Right atrium auricular region (tissue), 2 donors: ENCODE results near the gene ETV5. TPM values are rescaled to one million over a fixed set of nuclear protein-coding genes. Genes with fewer than 3 reads are reported as not detected.

Experiments used
- DNase-seq: peaks from one replicate; pipeline ENCODE4 v3.0.0-alpha.2; 2019; ENCODE audit warnings: low spot score
- H3K27ac ChIP-seq, 2 donors: fragments of 200-600 bp; sonication (generic); 1 replicate in 1 of 2; 2 replicates in 1 of 2; pipeline ENCODE4 v1.5.1; 2016 to 2019
- H3K27me3 ChIP-seq, 2 donors: fragments of 200-600 bp; sonication (generic); one replicate each; pipeline versions ENCODE4 v1.5.1 to v1.6.0; 2017 to 2019
- H3K36me3 ChIP-seq: fragments of 200-600 bp; sonication (generic); one replicate; pipeline ENCODE4 v1.5.1; 2016
- H3K4me1 ChIP-seq, 2 donors: fragments of 200-600 bp; sonication (generic); one replicate each; pipeline versions ENCODE4 v1.5.1 to v1.6.0; 2017 to 2019
- H3K4me3 ChIP-seq, 2 donors: fragments of 200-600 bp; sonication (generic); 1 replicate in 1 of 2; 2 replicates in 1 of 2; pipeline ENCODE4 v1.5.1; 2017 to 2019; ENCODE audit warnings: mild to moderate bottlenecking in 1 of 2, moderate library complexity in 1 of 2
- H3K9me3 ChIP-seq, 2 donors: fragments of 200-600 bp; sonication (generic); one replicate each; pipeline ENCODE4 v1.5.1; 2019
- CTCF ChIP-seq, 2 donors: fragments of 200-600 bp; sonication (generic); IDR thresholded peaks; one replicate each; pipeline ENCODE4 v1.5.1; 2019; ENCODE audit warnings: antibody characterized with exemption in 2 of 2
- total RNA-seq, 2 donors: library from RNA; depleted of rRNA; stranded (reverse); fragments of >200 nt; gene quantifications; one replicate each; pipeline ENCODE4 v1.1.0, GENCODE V29; 2016

Gene ETV5
- total RNA-seq, 2 donors from 2014 or later = 22.8 to 28.7 TPM

DNA sequence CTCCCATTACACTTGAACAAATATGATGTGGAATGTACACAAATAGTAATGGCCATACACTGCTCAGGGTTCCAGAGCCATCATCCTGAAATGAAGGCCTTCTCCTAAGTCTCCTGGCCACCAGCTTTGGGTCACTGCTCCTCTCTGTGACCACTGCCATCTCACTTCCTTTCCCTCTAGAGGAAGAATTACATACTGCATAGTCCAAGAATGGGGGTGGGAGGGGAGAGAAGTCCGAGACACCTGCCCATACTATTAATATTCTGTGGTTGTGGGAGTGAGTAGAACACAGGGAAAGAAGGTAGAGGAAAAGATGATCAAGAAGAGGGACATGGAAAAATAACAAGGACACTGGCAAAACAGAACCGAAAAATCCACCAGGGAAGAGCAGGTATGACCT, 20.6 kb downstream of the ETV5 start:
- no peaks in the 10 kb centered on the region for H3K36me3 ChIP-seq
- H3K27me3 ChIP-seq = no peaks in the 10 kb centered on the region
- no peak overlapping the region for H3K4me3 ChIP-seq
- peak overlapping the region in 1 of 2 donors; percentile 31 for H3K27ac ChIP-seq
- TF ChIP-seq CTCF (IDR thresholded peaks at IDR 0.05) = no peak
- DNase-seq = no peak
- peaks cover 0 to 8% of the 10 kb centered on the region in 2 donors for H3K4me1 ChIP-seq
- no peaks in the 10 kb centered on the region for H3K9me3 ChIP-seq

GRCh38 chr3:186084264-186084663, 24.6 kb downstream of the ETV5 start:
- H3K27me3 ChIP-seq = no peaks in the 10 kb centered on the region
- H3K4me3 ChIP-seq = no peak overlapping the region
- H3K4me1 ChIP-seq = peaks cover 0 to 8% of the 10 kb centered on the region in 2 donors
- H3K9me3 ChIP-seq = no peaks in the 10 kb centered on the region
- no peak for DNase-seq
- peaks cover 17% of the 10 kb centered on the region for H3K36me3 ChIP-seq
- TF ChIP-seq CTCF (IDR thresholded peaks at IDR 0.05) = no peak
- no peak overlapping the region for H3K27ac ChIP-seq

- H3K4me1 ChIP-seq = peaks cover 0 to 8% of the 10 kb centered on the region in 2 donors
- H3K27ac ChIP-seq = peak overlapping the region in 1 of 2 donors; percentile 32
- H3K27me3 ChIP-seq = no peaks in the 10 kb centered on the region
- no peak overlapping the region for H3K4me3 ChIP-seq
- no peak for DNase-seq
- no peaks in the 10 kb centered on the region for H3K9me3 ChIP-seq
- TF ChIP-seq CTCF (IDR thresholded peaks at IDR 0.05) = no peak
- H3K36me3 ChIP-seq = peaks cover 22% of the 10 kb centered on the region
Observed at GRCh38 chr3:186083746-186084145, 25.1 kb downstream of the ETV5 start.

DNA sequence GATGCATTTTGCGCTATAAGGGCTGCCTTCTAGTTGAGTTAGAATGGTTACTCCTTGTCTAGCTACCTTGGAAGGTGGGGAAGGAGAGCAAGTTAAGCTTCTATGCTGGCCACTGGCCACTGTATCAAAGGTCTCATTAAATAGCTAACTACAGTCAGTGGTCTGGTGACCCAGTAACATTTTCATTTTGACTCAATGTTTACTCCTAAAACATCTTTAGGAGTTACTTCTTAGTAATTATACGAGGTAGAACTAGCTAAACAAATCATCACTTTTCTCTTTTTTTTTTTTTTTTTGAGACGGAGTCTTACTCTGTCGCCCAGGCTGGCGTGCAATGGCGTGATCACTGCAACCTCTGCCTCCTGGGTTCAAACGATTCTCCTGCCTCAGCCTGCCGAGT, 26.7 kb downstream of the ETV5 start:
- Histone ChIP-seq H3K4me3 (no peak overlapping the region), H3K9me3 (no peaks in the 10 kb centered on the region), H3K27ac (no peak overlapping the region), H3K4me1 (no peaks in the 10 kb centered on the region), H3K36me3 (peaks cover 26% of the 10 kb centered on the region), H3K27me3 (no peaks in the 10 kb centered on the region)
- no peak for TF ChIP-seq CTCF (IDR thresholded peaks at IDR 0.05)
- DNase-seq = no peak

DNA sequence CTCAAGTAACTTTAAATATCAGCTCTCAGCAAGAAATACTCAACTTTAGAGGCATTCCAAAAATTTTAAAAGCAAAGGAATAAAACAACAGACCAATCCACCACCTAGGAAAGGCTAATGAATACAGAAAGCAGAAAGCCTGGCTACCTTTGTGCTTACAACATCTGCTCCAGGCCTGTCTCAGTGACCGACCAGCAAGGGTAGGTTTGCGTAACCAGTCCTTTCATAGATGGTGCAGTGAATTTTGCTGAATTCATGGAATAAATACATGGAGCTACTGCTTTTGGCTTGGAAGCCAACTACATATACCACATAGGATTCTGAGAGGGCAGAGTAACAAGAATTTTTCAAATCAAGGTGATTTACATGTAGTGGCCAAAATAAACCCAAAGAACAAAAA, 27.2 kb downstream of the ETV5 start:
- no peaks in the 10 kb centered on the region for H3K27me3 ChIP-seq
- H3K27ac ChIP-seq = no peak overlapping the region
- no peaks in the 10 kb centered on the region for H3K9me3 ChIP-seq
- no peak overlapping the region for H3K4me3 ChIP-seq
- no peak for DNase-seq
- H3K36me3 ChIP-seq = peaks cover 26% of the 10 kb centered on the region
- TF ChIP-seq CTCF (IDR thresholded peaks at IDR 0.05) = no peak
- H3K4me1 ChIP-seq = no peaks in the 10 kb centered on the region

DNA sequence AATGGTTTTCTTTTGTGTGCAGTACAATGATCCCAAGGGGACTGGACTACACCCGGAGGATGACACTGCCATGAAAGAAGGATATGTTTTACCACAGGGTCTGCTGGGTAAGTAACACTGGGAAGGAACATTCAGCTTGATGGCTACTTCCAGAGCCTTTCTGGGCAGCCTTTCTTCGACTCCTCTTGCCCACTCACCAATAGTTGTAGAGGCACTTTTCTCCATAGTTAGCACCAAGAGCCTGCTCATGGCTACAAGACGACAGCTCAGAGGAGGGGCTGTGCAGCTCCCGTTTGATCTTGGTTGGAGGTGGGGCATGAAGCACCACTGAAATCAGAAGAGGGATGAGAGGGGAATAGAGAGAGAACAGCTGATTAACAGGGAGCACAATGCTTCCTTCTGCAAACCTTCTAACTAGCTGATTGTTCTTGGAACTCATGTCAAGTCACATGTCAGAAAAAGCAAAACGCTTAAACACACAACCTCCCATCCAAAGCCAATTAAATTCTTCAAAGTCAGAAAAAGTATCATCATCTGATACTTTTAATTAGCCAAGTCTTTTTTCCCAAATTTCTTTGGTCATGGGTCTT, 27.9 kb downstream of the ETV5 start:
- no peaks in the 10 kb centered on the region for H3K27me3 ChIP-seq
- H3K4me1 ChIP-seq = no peaks in the 10 kb centered on the region
- peaks cover 26% of the 10 kb centered on the region for H3K36me3 ChIP-seq
- no peak for DNase-seq
- TF ChIP-seq CTCF (IDR thresholded peaks at IDR 0.05) = no peak
- no peak overlapping the region for H3K4me3 ChIP-seq
- H3K27ac ChIP-seq = no peak overlapping the region
- no peaks in the 10 kb centered on the region for H3K9me3 ChIP-seq
